ENCODE data around the gene CDRT15.
"Not testable (repeated sequence)": the region's sequence is repeated elsewhere in the genome, so short reads cannot be mapped to it uniquely, and the experiment has no call there.

The CDRT15 gene

GRCh38 chr17:14192636-14193344 is 43.9 kb downstream of the CDRT15 start:
- H3K27ac ChIP-seq (ENCODE audit: low read depth, low read length); H3K4me1 ChIP-seq (ENCODE audit: control insufficient read depth in 5 of 5, insufficient read depth in 5 of 5, low read length in 5 of 5); H3K9me3 ChIP-seq (ENCODE audit: control insufficient read depth in 5 of 5, low read length in 5 of 5); H3K27me3 ChIP-seq (ENCODE audit: control insufficient read depth in 5 of 5, insufficient read depth in 4 of 5, low read length in 5 of 5); H3K4me3 ChIP-seq (ENCODE audit: low read depth in 1 of 5, low read length in 5 of 5); H3K9ac ChIP-seq (ENCODE audit: low read length in 5 of 5): not testable (repeated sequence)
- H3K36me3 ChIP-seq (ENCODE audit: control insufficient read depth in 5 of 5, insufficient read depth in 5 of 5, low read length in 5 of 5) = peaks cover 0 to 18% (median 8%) of the 10 kb centered on the region in 5 donors

- not testable (repeated sequence) for H3K27ac ChIP-seq (ENCODE audit: low read depth, low read length); H3K27me3 ChIP-seq (ENCODE audit: control insufficient read depth in 5 of 5, insufficient read depth in 4 of 5, low read length in 5 of 5); H3K4me3 ChIP-seq (ENCODE audit: low read depth in 1 of 5, low read length in 5 of 5); H3K4me1 ChIP-seq (ENCODE audit: control insufficient read depth in 5 of 5, insufficient read depth in 5 of 5, low read length in 5 of 5); H3K9me3 ChIP-seq (ENCODE audit: control insufficient read depth in 5 of 5, low read length in 5 of 5); H3K9ac ChIP-seq (ENCODE audit: low read length in 5 of 5)
- peaks cover 0 to 13% (median 3%) of the 10 kb centered on the region in 5 donors for H3K36me3 ChIP-seq (ENCODE audit: control insufficient read depth in 5 of 5, insufficient read depth in 5 of 5, low read length in 5 of 5)
Observed at GRCh38 chr17:14192039-14192438, 44.6 kb downstream of the CDRT15 start.

DNA sequence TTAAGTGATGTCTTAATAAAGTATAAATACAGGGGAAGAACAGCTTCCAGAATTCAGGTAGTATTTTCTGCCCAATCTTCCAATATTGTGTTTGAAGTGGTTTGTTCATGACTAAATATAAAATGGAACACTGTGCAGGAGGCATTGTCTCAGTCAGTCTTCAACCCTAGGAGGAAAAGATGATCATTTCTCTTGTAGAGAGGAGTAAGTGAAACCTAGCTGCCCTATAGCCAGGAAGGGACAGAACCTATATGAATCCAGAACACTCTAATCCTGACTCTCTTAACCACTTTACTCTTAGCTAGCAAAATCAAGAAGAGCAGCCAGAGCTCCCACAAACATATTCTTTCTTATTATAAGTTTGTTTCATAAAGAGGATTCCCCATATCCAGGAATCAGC is 45.2 kb downstream of the CDRT15 start:
- H3K4me3 ChIP-seq (ENCODE audit: low read depth in 1 of 5, low read length in 5 of 5); H3K4me1 ChIP-seq (ENCODE audit: control insufficient read depth in 5 of 5, insufficient read depth in 5 of 5, low read length in 5 of 5); H3K27ac ChIP-seq (ENCODE audit: low read depth, low read length); H3K36me3 ChIP-seq (ENCODE audit: control insufficient read depth in 5 of 5, insufficient read depth in 5 of 5, low read length in 5 of 5); H3K9ac ChIP-seq (ENCODE audit: low read length in 5 of 5); H3K27me3 ChIP-seq (ENCODE audit: control insufficient read depth in 5 of 5, insufficient read depth in 4 of 5, low read length in 5 of 5); H3K9me3 ChIP-seq (ENCODE audit: control insufficient read depth in 5 of 5, low read length in 5 of 5): not testable (repeated sequence)

- not testable (repeated sequence) for H3K9me3 ChIP-seq (ENCODE audit: control insufficient read depth in 5 of 5, low read length in 5 of 5); H3K27ac ChIP-seq (ENCODE audit: low read depth, low read length); H3K36me3 ChIP-seq (ENCODE audit: control insufficient read depth in 5 of 5, insufficient read depth in 5 of 5, low read length in 5 of 5); H3K9ac ChIP-seq (ENCODE audit: low read length in 5 of 5); H3K4me1 ChIP-seq (ENCODE audit: control insufficient read depth in 5 of 5, insufficient read depth in 5 of 5, low read length in 5 of 5); H3K4me3 ChIP-seq (ENCODE audit: low read depth in 1 of 5, low read length in 5 of 5); H3K27me3 ChIP-seq (ENCODE audit: control insufficient read depth in 5 of 5, insufficient read depth in 4 of 5, low read length in 5 of 5)
Observed at GRCh38 chr17:14190774-14191173, 45.9 kb downstream of the CDRT15 start.

GRCh38 chr17:14186443-14186842 is 50.2 kb downstream of the CDRT15 start:
- H3K4me1 ChIP-seq (ENCODE audit: control insufficient read depth in 5 of 5, insufficient read depth in 5 of 5, low read length in 5 of 5); H3K36me3 ChIP-seq (ENCODE audit: control insufficient read depth in 5 of 5, insufficient read depth in 5 of 5, low read length in 5 of 5): not testable (repeated sequence)

More at GRCh38 chr17:14186443-14186842, 50.2 kb downstream of the CDRT15 start:
- not testable (repeated sequence) for H3K9me3 ChIP-seq (ENCODE audit: control insufficient read depth in 5 of 5, low read length in 5 of 5); H3K9ac ChIP-seq (ENCODE audit: low read length in 5 of 5); H3K27ac ChIP-seq (ENCODE audit: low read depth, low read length); H3K27me3 ChIP-seq (ENCODE audit: control insufficient read depth in 5 of 5, insufficient read depth in 4 of 5, low read length in 5 of 5); H3K4me3 ChIP-seq (ENCODE audit: low read depth in 1 of 5, low read length in 5 of 5)
